Heart right ventricle (tissue), 16 donors: ENCODE results near the gene PID1. TPM values are rescaled to one million over a fixed set of nuclear protein-coding genes. Genes with fewer than 3 reads are reported as not detected.

Experiments used
- ATAC-seq, 8 donors: fragments of 200-7000 bp; cut with Tn5 transposase; one replicate each; pipeline ENCODE4 v1.9.1; 2020; ENCODE audit warnings: mild to moderate bottlenecking in 8 of 8, moderate library complexity in 8 of 8, moderate number of reproducible peaks in 1 of 8
- DNase-seq, 2 donors: peaks; one replicate each; pipeline ENCODE4 v3.0.0-alpha.2; 2020
- H3K27ac ChIP-seq, 10 donors: fragments of 200-600 bp; sonication (generic) in 2 of 10; one replicate each; pipeline versions ENCODE4 v1.5.0 to v1.8.0; 2020 to 2022; ENCODE audit warnings: mild to moderate bottlenecking in 3 of 10
- H3K27me3 ChIP-seq, 7 donors: fragments of 200-600 bp; one replicate each; pipeline ENCODE4 v1.8.0; 2021 to 2022; ENCODE audit warnings: mild to moderate bottlenecking in 2 of 7
- H3K36me3 ChIP-seq, 9 donors: fragments of 200-600 bp; sonication (generic) in 1 of 9; one replicate each; pipeline versions ENCODE4 v1.5.0 to v1.8.0; 2020 to 2022; ENCODE audit warnings: mild to moderate bottlenecking in 2 of 9
- H3K4me1 ChIP-seq, 9 donors: fragments of 200-600 bp; sonication (generic) in 1 of 9; one replicate each; pipeline versions ENCODE4 v1.5.0 to v1.8.0; 2020 to 2022; ENCODE audit warnings: mild to moderate bottlenecking in 4 of 9
- H3K4me3 ChIP-seq, 10 donors: fragments of 200-600 bp; sonication (generic) in 2 of 10; one replicate each; pipeline versions ENCODE4 v1.5.0 to v1.8.0; 2020 to 2022; ENCODE audit warnings: mild to moderate bottlenecking in 7 of 10, moderate library complexity in 2 of 10
- H3K9me3 ChIP-seq, 11 donors: fragments of 200-600 bp in 10 of 11; sonication (generic) in 2 of 11; one replicate each; pipeline versions ENCODE4 v1.5.0 to v1.8.0; 2013 to 2022; ENCODE audit warnings: mild to moderate bottlenecking in 2 of 11, control low read depth in 1 of 11, moderate library complexity in 1 of 11
- WGBS, 2 donors: extraction: QIAGEN DNeasy Blood & Tissue Kit; methylation state at CpG; one replicate each; pipeline ENCODE4 v1.1.7; 2013; ENCODE audit warnings: inconsistent platforms in 1 of 2; 5-methylcytosine and 5-hydroxymethylcytosine counted together
- intact Hi-C, 10 donors: fragments of 100-400 bp; cut with DNase I; formaldehyde crosslinking; loops; one replicate each; pipeline versions ENCODE4 v1.11.1 to v1.14.2; 2022
- polyA plus RNA-seq, 2 donors: library from polyadenylated mRNA; stranded (reverse); fragments of 200-250 nt; gene quantifications; one replicate each; pipeline ENCODE4 v1.2.3, GENCODE V29; 2013
- total RNA-seq, 10 donors: library from RNA; stranded (reverse); fragmentation: NEBNext Ultra II Directional in 3 of 10; extraction: Animal tissue kit (Norgen Biotek cat#: 25700) in 3 of 10; gene quantifications; one replicate each; pipeline versions ENCODE4 v1.2.1 to v1.2.4, GENCODE V29; 2021 to 2023
- TF ChIP-seq, protein P1 (sequence below), 9 donors: fragments of 200-600 bp; sonication (generic) in 2 of 9; IDR thresholded peaks; one replicate each; pipeline versions ENCODE4 v1.5.0 to v1.8.0; 2021 to 2022; ENCODE audit warnings: antibody characterized with exemption in 9 of 9, mild to moderate bottlenecking in 5 of 9, moderate library complexity in 1 of 9
- donor health status: Arrhythmogenic right ventricular cardiomyopathy.
- donor health status: ischemic (EF 13 %, LVEDD 7.1; RV severe dilation, severe dysfunction).
- donor health status: healthy with polysubstance abuse.
- donor health status: DM: no; HTN: yes; CAD: no.
- donor health status: DM: no; HTN: no; CAD: no.
- donor health status: ischemic (EF 25% LVEDD 6.9; RV normal size, moderate dysfunction).
- donor health status: ischemic (EF 25% LVEDD 5.7; RV mildly dilated, moderate dysfunction).
- donor health status: healthy.
- donor health status: DM: yes; HTN: yes; CAD: no.
- donor health status: Ischemic cardiomyopathy.
- donor health status: ischemic (EF 35%, LVEDD 5.7; RV mildly dilated, moderate dysfunction).
- donor health status: nonischemic (EF 11% LVEDD 7.7; RV severe dilation, severe dysfunction).
- donor health status: DM: yes; HTN: yes; CAD: no.
- donor health status: PGD.
- donor health status: ischemic (EF 29% LVEDD 5.4; RV normal size, mild dysfunction).
- donor health status: nonischemic (EF 23%, LVEDD 6.1; RV moderate dilation, normal function).

Gene PID1
- total and polyA plus RNA-seq, 12 donors, result 3.6 to 12.0 (median 6.1) TPM

GRCh38 chr2:229001196-229001595 is 269.9 kb downstream of the PID1 start:
- ATAC-seq, result no peak

DNA sequence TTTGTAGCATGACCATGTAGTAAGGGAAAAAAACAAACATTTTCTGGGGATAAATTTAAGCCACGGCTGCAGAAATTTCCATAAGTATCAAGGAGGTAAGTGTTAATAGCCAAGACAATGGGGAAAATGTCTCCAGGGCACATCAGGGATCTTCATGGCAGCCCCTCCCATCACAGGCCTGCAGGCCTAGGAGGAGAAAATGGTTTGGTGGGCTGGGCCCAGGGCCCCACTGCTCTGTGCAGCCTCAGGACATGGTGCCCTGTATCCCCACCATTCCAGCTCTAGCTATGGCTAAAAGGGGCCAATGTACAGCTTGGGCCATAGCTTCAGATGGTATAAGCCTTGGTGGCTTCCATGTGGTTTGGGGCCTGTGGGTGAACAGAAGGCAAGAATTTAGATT is 271.8 kb downstream of the PID1 start:
- ATAC-seq, result no peak
- no peak overlapping the region for H3K4me3 ChIP-seq
- H3K36me3 ChIP-seq, result no peaks in the 10 kb centered on the region
- intact Hi-C loops, result no loop called here
- no peak overlapping the region for H3K27ac ChIP-seq
- DNase-seq, result no peak
- H3K9me3 ChIP-seq, result peaks cover 0 to 28% (median 5%) of the 10 kb centered on the region in 11 donors
- TF ChIP-seq, protein P1, sequence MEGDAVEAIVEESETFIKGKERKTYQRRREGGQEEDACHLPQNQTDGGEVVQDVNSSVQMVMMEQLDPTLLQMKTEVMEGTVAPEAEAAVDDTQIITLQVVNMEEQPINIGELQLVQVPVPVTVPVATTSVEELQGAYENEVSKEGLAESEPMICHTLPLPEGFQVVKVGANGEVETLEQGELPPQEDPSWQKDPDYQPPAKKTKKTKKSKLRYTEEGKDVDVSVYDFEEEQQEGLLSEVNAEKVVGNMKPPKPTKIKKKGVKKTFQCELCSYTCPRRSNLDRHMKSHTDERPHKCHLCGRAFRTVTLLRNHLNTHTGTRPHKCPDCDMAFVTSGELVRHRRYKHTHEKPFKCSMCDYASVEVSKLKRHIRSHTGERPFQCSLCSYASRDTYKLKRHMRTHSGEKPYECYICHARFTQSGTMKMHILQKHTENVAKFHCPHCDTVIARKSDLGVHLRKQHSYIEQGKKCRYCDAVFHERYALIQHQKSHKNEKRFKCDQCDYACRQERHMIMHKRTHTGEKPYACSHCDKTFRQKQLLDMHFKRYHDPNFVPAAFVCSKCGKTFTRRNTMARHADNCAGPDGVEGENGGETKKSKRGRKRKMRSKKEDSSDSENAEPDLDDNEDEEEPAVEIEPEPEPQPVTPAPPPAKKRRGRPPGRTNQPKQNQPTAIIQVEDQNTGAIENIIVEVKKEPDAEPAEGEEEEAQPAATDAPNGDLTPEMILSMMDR (IDR thresholded peaks at IDR 0.05), result no peak
- H3K27me3 ChIP-seq, result no peaks in the 10 kb centered on the region
- 78 to 84% methylated on average over 1 of the region's 1 CpG for WGBS, 2 donors
- H3K4me1 ChIP-seq, result no peaks in the 10 kb centered on the region

More at GRCh38 chr2:229001196-229001595, 269.9 kb downstream of the PID1 start:
- TF ChIP-seq, protein P1 (IDR thresholded peaks at IDR 0.05), result no peak
- Histone ChIP-seq H3K4me1 (no peaks in the 10 kb centered on the region), H3K27ac (no peak overlapping the region), H3K36me3 (no peaks in the 10 kb centered on the region), H3K9me3 (peaks cover 0 to 28% (median 5%) of the 10 kb centered on the region in 11 donors), H3K4me3 (no peak overlapping the region), H3K27me3 (no peaks in the 10 kb centered on the region)
- 59 to 66% methylated on average over 1 of the region's 1 CpG for WGBS, 2 donors
- no peak for DNase-seq
- intact Hi-C loops, result loop anchor here in 1 of 10 donors (5.0 kb wide), 1 partner anchor 1201 kb away; no protein-coding TSS in a partner anchor

- H3K4me3 ChIP-seq, result no peak overlapping the region
- WGBS, 2 donors, result 43 to 52% methylated on average over 3 of the region's 3 CpGs
- peaks cover 0 to 16% (median 0%) of the 10 kb centered on the region in 11 donors for H3K9me3 ChIP-seq
- TF ChIP-seq, protein P1 (IDR thresholded peaks at IDR 0.05), result no peak
- peaks cover 0 to 4% (median 0%) of the 10 kb centered on the region in 9 donors for H3K4me1 ChIP-seq
- no peak for ATAC-seq
- no peak for DNase-seq
- no peak overlapping the region for H3K27ac ChIP-seq
- intact Hi-C loops, result no loop called here
- no peaks in the 10 kb centered on the region for H3K36me3 ChIP-seq
- H3K27me3 ChIP-seq, result no peaks in the 10 kb centered on the region
Measured at GRCh38 chr2:228988786-228989185, 282.3 kb downstream of the PID1 start.

DNA sequence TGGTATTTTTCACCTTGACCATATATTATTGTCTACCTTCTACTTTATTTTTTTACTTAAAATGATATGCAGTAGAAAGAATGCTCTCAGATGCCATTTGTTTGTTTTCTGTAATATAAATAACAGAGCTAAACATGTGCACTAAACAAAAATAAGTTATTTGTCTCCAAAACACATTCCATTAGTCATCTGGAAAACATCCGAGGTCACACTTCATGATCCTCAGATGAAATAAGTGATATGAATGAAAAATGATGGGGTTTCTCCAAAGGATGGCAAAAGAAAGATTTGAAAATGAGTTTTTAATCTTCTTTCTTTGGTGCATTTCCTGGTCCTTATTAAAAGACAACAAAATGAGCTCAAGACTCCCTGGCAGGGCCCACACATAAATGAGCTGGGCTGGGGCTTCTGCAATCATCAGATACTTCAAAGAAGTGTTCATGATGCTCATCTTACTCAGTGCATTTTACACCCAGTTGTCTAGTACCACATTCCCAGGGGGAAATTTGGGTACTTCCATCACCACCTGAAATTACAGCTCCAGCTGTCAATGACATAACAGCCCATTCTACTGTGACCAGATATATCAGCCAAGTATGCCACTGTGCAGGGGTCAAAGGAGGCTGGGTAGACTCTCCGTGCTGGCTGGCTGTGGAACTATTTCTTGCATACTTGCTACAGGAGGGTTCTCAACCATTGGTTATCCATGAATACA is 283.5 kb downstream of the PID1 start:
- ATAC-seq (no peak), DNase-seq (no peak)
- WGBS, 2 donors, result 75 to 79% methylated on average over 2 of the region's 2 CpGs
- Histone ChIP-seq H3K27ac (no peak overlapping the region), H3K4me3 (no peak overlapping the region), H3K4me1 (peaks cover 0 to 4% (median 0%) of the 10 kb centered on the region in 9 donors), H3K36me3 (no peaks in the 10 kb centered on the region), H3K27me3 (no peaks in the 10 kb centered on the region), H3K9me3 (peaks cover 0 to 16% (median 0%) of the 10 kb centered on the region in 11 donors)
- TF ChIP-seq, protein P1 (IDR thresholded peaks at IDR 0.05), result no peak
- intact Hi-C loops, result no loop called here
